SH-SY5Y (cell line): Measurements from ENCODE around the gene PMEPA1.

Experiments
- GATA2 ChIP-seq: IDR thresholded peaks from 2 replicates; pipeline ENCODE4 v1.6.1; 2011; ENCODE audit warnings: mild to moderate bottlenecking, low read depth, low read length
- GATA3 ChIP-seq: IDR thresholded peaks from 2 replicates; pipeline ENCODE4 v1.6.1; 2011; ENCODE audit warnings: low read depth, mild to moderate bottlenecking, low read length, moderate library complexity

GRCh38 chr20:57715268-57715904 lies 5.6 kb upstream of the PMEPA1 start:
- TF ChIP-seq GATA2 (no peak), GATA3 (no peak)
